HG02678 (cell line): ENCODE measurements around the gene TCF4.

Experiments
- ATAC-seq: cut with Tn5 transposase; IDR thresholded peaks from one replicate; pipeline ENCODE4 v1.9.1; 2021; ENCODE audit warnings: mild to moderate bottlenecking, moderate library complexity; ENCODE audit not compliant: unreplicated experiment

TCF4 gene

GRCh38 chr18:55419132-55419946 lies 168.7 kb downstream of the TCF4 start:
- no peak for ATAC-seq

- no peak for ATAC-seq
These were observed 169.6 kb downstream of the TCF4 start for GRCh38 chr18:55418439-55418838.

- no peak for ATAC-seq
These were observed 171.2 kb downstream of the TCF4 start for GRCh38 chr18:55416791-55417190.

GRCh38 chr18:55415258-55415871 lies 172.6 kb downstream of the TCF4 start:
- peak; percentile 92 for ATAC-seq

GRCh38 chr18:55414475-55414874 lies 173.5 kb downstream of the TCF4 start:
- no peak for ATAC-seq

- no peak for ATAC-seq
These were observed 174.5 kb downstream of the TCF4 start for GRCh38 chr18:55413474-55413873.

- no peak for ATAC-seq
These were observed 180.0 kb downstream of the TCF4 start for GRCh38 chr18:55407774-55408535.

- ATAC-seq, result no peak
These were observed 180.8 kb downstream of the TCF4 start for GRCh38 chr18:55407191-55407590.

GRCh38 chr18:55406451-55406991 lies 181.5 kb downstream of the TCF4 start:
- no peak for ATAC-seq

- no peak for ATAC-seq
These were observed 182.0 kb downstream of the TCF4 start for GRCh38 chr18:55405893-55406406.

GRCh38 chr18:55405475-55405874 lies 182.5 kb downstream of the TCF4 start:
- ATAC-seq, result no peak

GRCh38 chr18:55404832-55405465 lies 183.0 kb downstream of the TCF4 start:
- ATAC-seq, result peak; percentile 65

GRCh38 chr18:55404136-55404830 lies 183.7 kb downstream of the TCF4 start:
- ATAC-seq, result no peak

GRCh38 chr18:55403421-55403949 lies 184.5 kb downstream of the TCF4 start:
- no peak for ATAC-seq

GRCh38 chr18:55402731-55403405 lies 185.1 kb downstream of the TCF4 start:
- no peak for ATAC-seq

- no peak for ATAC-seq
These were observed 186.3 kb downstream of the TCF4 start for GRCh38 chr18:55401638-55402191.

GRCh38 chr18:55400590-55401541 lies 187.1 kb downstream of the TCF4 start:
- ATAC-seq, result no peak

GRCh38 chr18:55400081-55400480 lies 187.9 kb downstream of the TCF4 start:
- no peak for ATAC-seq
